Measurements from ENCODE around the gene MROH7.

DNA sequence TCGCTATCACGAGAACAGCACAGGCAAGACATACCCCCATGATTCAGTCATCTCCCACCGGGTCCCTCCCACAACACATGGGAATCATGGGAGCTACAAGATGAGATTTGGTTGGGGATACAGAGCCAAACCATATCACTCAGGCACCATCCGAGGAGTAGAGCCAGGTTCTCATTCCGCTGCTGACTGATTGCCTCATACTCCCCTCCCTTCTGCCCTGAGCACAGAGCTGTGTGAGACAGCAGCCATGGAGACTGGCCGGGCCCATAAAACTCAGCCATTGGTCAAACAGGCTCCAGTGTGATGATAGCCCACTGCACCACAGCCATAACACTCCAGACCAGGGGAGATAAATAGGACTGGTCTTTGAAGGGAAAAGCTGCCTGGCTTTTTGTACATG, 96.7 kb downstream of the MROH7 start:
- TF ChIP-seq, protein P1, sequence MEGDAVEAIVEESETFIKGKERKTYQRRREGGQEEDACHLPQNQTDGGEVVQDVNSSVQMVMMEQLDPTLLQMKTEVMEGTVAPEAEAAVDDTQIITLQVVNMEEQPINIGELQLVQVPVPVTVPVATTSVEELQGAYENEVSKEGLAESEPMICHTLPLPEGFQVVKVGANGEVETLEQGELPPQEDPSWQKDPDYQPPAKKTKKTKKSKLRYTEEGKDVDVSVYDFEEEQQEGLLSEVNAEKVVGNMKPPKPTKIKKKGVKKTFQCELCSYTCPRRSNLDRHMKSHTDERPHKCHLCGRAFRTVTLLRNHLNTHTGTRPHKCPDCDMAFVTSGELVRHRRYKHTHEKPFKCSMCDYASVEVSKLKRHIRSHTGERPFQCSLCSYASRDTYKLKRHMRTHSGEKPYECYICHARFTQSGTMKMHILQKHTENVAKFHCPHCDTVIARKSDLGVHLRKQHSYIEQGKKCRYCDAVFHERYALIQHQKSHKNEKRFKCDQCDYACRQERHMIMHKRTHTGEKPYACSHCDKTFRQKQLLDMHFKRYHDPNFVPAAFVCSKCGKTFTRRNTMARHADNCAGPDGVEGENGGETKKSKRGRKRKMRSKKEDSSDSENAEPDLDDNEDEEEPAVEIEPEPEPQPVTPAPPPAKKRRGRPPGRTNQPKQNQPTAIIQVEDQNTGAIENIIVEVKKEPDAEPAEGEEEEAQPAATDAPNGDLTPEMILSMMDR (tag by site-specific recombination; IDR thresholded peaks at IDR 0.05) = no peak
- TF ChIP-seq ZNF596 (tag by site-specific recombination; IDR thresholded peaks at IDR 0.05) (no peak), REST (tag by site-specific recombination; IDR thresholded peaks at IDR 0.05) (no peak), BCL11B (tag by site-specific recombination; IDR thresholded peaks at IDR 0.05; ENCODE audit: low read depth) (no peak), ZNF121 (tag by site-specific recombination; IDR thresholded peaks at IDR 0.05) (no peak), ZNF24 (tag by site-specific recombination; IDR thresholded peaks at IDR 0.05) (no peak), KLF9 (tag by site-specific recombination; IDR thresholded peaks at IDR 0.05; ENCODE audit: low read depth) (no peak), ZNF292 (tag by site-specific recombination; IDR thresholded peaks at IDR 0.05; ENCODE audit: borderline replicate concordance, low read depth) (no peak), PBX3 (CRISPR knock-in tag; IDR thresholded peaks at IDR 0.05) (no peak), ZNF449 (tag by site-specific recombination; IDR thresholded peaks at IDR 0.05) (no peak), ZBTB8A (tag by site-specific recombination; IDR thresholded peaks at IDR 0.05) (no peak), TCF7L2 (IDR thresholded peaks at IDR 0.05; ENCODE audit: borderline replicate concordance, low read depth, low read length) (no peak), BCL11A (tag by site-specific recombination; IDR thresholded peaks at IDR 0.05; ENCODE audit: low read depth) (no peak)
- TF ChIP-seq, protein P2, sequence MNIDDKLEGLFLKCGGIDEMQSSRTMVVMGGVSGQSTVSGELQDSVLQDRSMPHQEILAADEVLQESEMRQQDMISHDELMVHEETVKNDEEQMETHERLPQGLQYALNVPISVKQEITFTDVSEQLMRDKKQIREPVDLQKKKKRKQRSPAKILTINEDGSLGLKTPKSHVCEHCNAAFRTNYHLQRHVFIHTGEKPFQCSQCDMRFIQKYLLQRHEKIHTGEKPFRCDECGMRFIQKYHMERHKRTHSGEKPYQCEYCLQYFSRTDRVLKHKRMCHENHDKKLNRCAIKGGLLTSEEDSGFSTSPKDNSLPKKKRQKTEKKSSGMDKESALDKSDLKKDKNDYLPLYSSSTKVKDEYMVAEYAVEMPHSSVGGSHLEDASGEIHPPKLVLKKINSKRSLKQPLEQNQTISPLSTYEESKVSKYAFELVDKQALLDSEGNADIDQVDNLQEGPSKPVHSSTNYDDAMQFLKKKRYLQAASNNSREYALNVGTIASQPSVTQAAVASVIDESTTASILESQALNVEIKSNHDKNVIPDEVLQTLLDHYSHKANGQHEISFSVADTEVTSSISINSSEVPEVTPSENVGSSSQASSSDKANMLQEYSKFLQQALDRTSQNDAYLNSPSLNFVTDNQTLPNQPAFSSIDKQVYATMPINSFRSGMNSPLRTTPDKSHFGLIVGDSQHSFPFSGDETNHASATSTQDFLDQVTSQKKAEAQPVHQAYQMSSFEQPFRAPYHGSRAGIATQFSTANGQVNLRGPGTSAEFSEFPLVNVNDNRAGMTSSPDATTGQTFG (tag by site-specific recombination; IDR thresholded peaks at IDR 0.05; ENCODE audit: borderline replicate concordance) = no peak
